GM12878 (cell line): ENCODE data around the gene SFT2D2. TPM values are rescaled to one million over a fixed set of nuclear protein-coding genes. Genes with fewer than 3 reads are reported as not detected.

ENCODE experiments used
- ATAC-seq: fragments of 200-7000 bp; cut with Tn5 transposase; 3 replicates; pipeline ENCODE4 v1.9.1; 2020; ENCODE audit warnings: mild to moderate bottlenecking, moderate library complexity
- BruUV-seq: library from RNA; stranded (reverse); fragments of 400-500 nt; replicated peaks from 2 replicates; lab custom pipeline; 2021; lab: Mats Ljungman, UMichigan
- CTCF ChIA-PET: fragments of 300-600 bp; sonication (Branson Sonifier 250); formaldehyde crosslinking; extraction: SDS; loops from one replicate; lab custom pipeline; 2021; ENCODE audit warnings: inconsistent platforms; lab: Yijun Ruan, JAX
- POLR2A ChIA-PET: fragments of 350-600 bp; formaldehyde crosslinking; extraction: SDS; loops from one replicate; lab custom pipeline; 2021; ENCODE audit warnings: inconsistent platforms; lab: Charles Lee
- RAD21 ChIA-PET: fragments of 300-600 bp; sonication (Branson Sonifier 250); formaldehyde crosslinking; loops from one replicate; lab custom pipeline; 2023; ENCODE audit warnings: antibody characterized with exemption; ENCODE audit not compliant: unreplicated experiment; lab: Charles Lee
- SMC1A ChIA-PET: fragments of 300-600 bp; sonication (Branson Sonifier 250); formaldehyde crosslinking; loops from one replicate; lab custom pipeline; 2023; ENCODE audit not compliant: unreplicated experiment, uncharacterized antibody; lab: Charles Lee
- DNase-seq: peaks from one replicate; pipeline ENCODE4 v3.0.0-alpha.2; 2011; ENCODE audit warnings: low read depth, low spot score
- FAIRE-seq: peaks from 3 replicates; lab custom pipeline; 2011; peaks lifted over from hg19 to GRCh38; lab: Jason Lieb, UNC
- H2AFZ ChIP-seq: 2 replicates; pipeline ENCODE4 v1.6.0; 2011; ENCODE audit warnings: low read depth, low read length, control low read depth; ENCODE audit not compliant: control insufficient read depth
- H3K27ac ChIP-seq: 2 replicates; pipeline ENCODE4 v1.5.1; 2011; ENCODE audit warnings: control low read depth; ENCODE audit not compliant: control insufficient read depth, insufficient read depth
- H3K27me3 ChIP-seq, 2 experiments: replicated peaks in 1 of 2; 2 replicates each; pipeline versions ENCODE4 v1.6.0 to v1.6.1; 2011; ENCODE audit warnings: low read length in 1 of 2; ENCODE audit not compliant: control insufficient read depth in 2 of 2, insufficient read depth in 2 of 2
- H3K36me3 ChIP-seq, 2 experiments: 2 replicates each; pipeline ENCODE4 v1.5.1; 2011; ENCODE audit warnings: low read length in 1 of 2; ENCODE audit not compliant: control insufficient read depth in 2 of 2, insufficient read depth in 2 of 2
- H3K4me1 ChIP-seq: 2 replicates; pipeline ENCODE4 v1.6.1; 2011; ENCODE audit warnings: mild to moderate bottlenecking, low read length, moderate library complexity, mixed read lengths; ENCODE audit not compliant: control insufficient read depth, insufficient read depth
- H3K4me2 ChIP-seq: 2 replicates; pipeline ENCODE4 v1.6.0; 2011; ENCODE audit warnings: control low read depth; ENCODE audit not compliant: control insufficient read depth, insufficient read depth
- H3K4me3 ChIP-seq: fragments of 200-600 bp; sonication (generic); 2 replicates; pipeline ENCODE4 v1.5.1; 2016
- H3K79me2 ChIP-seq: 2 replicates; pipeline ENCODE4 v1.6.0; 2011; ENCODE audit warnings: low read length; ENCODE audit not compliant: control insufficient read depth, insufficient read depth
- H3K9ac ChIP-seq: 2 replicates; pipeline ENCODE4 v1.8.0; 2011; ENCODE audit warnings: low read length, control low read depth, mixed read lengths; ENCODE audit not compliant: control insufficient read depth, insufficient read depth
- H3K9me3 ChIP-seq: replicated peaks from 3 replicates; pipeline ENCODE4 v1.5.1; 2011; ENCODE audit warnings: mild to moderate bottlenecking, low read length; ENCODE audit not compliant: control insufficient read depth, insufficient read depth
- H4K20me1 ChIP-seq: 2 replicates; pipeline ENCODE4 v1.6.0; 2011; ENCODE audit not compliant: control insufficient read depth, insufficient read depth
- BCLAF1 ChIP-seq: fragments of 450-650 bp; IDR thresholded peaks from 2 replicates; pipeline ENCODE4 v1.6.1; 2017; ENCODE audit warnings: antibody characterized with exemption, mild to moderate bottlenecking, moderate library complexity
- MYC ChIP-seq: IDR thresholded peaks from 2 replicates; pipeline ENCODE4 v1.6.1; 2011; ENCODE audit warnings: mild to moderate bottlenecking, low read length, moderate library complexity, inconsistent platforms; ENCODE audit not compliant: insufficient read depth, insufficient replicate concordance, insufficient read length, severe bottlenecking
- NBN ChIP-seq: fragments of 450-650 bp; IDR thresholded peaks from 2 replicates; pipeline ENCODE4 v1.6.1; 2016
- NFYA ChIP-seq: IDR thresholded peaks from 2 replicates; pipeline ENCODE4 v1.6.1; 2011; ENCODE audit warnings: low read depth, mild to moderate bottlenecking, low read length, improper control_type of control experiment, borderline replicate concordance
- ZBTB4 ChIP-seq: fragments of 450-650 bp; formaldehyde crosslinking; IDR thresholded peaks from 2 replicates; pipeline ENCODE4 v1.4.0; 2022; ENCODE audit warnings: mild to moderate bottlenecking, moderate library complexity
- ZBTB40 ChIP-seq: fragments of 450-650 bp; IDR thresholded peaks from 2 replicates; pipeline ENCODE4 v1.6.1; 2016; ENCODE audit warnings: mild to moderate bottlenecking, moderate library complexity, borderline replicate concordance
- ZNF687 ChIP-seq: fragments of 450-650 bp; IDR thresholded peaks from 2 replicates; pipeline ENCODE4 v1.6.1; 2017; ENCODE audit warnings: mild to moderate bottlenecking, moderate library complexity
- WGBS: methylation state at CpG from one replicate; pipeline ENCODE4 v1.1.6; 2016; ENCODE audit warnings: low lambda C conversion rate; ENCODE audit not compliant: insufficient replicate concordance, insufficient coverage; ENCODE audit errors: missing lambda C conversion rate; 5-methylcytosine and 5-hydroxymethylcytosine counted together
- in situ Hi-C: fragments of 300-500 bp; cut with MboI; formaldehyde crosslinking; loops from 9 replicates; pipeline ENCODE4 v1.14.3; 2018; ENCODE audit warnings: mixed read lengths
- intact Hi-C: fragments of 100-400 bp; cut with micrococcal nuclease; formaldehyde crosslinking; loops from one replicate; pipeline ENCODE4 v1.14.2; 2022; ENCODE audit not compliant: unreplicated experiment
- polyA plus RNA-seq, 11 experiments: library from polyadenylated mRNA; depleted of rRNA in 4 of 11; unstranded in 6 of 11; stranded (reverse) in 5 of 11; fragments of >200 nt; fragmentation: Nextera tagmentation in 4 of 11; fragmentation: Illumina TruSeq in 1 of 11; extraction: Ambion mirVana in 4 of 11; extraction: Trizol in 1 of 11; gene quantifications; 1 replicate in 1 of 11; 2 replicates in 10 of 11; pipeline versions ENCODE4 v1.2.1 to v1.2.3, GENCODE V29; 2011 to 2016; ENCODE audit warnings: inconsistent platforms in 2 of 11, missing spikeins in 2 of 11, low read depth in 1 of 11
- total RNA-seq, 4 experiments: library from RNA; depleted of rRNA in 3 of 4; stranded (reverse); fragments of >200 nt in 3 of 4; fragmentation: Illumina TruSeq in 1 of 4; extraction: Trizol in 1 of 4; gene quantifications; 2 replicates each; pipeline versions ENCODE4 v1.2.1 to v1.2.3, GENCODE V29; 2013 to 2021

Gene SFT2D2
- total and polyA plus RNA-seq, 10 of the 15 experiments (the other 5 are each of a cell fraction or from before 2014, with no cell fraction given) = 5.6 to 49.6 (median 24.9) TPM

- ChIA-PET CTCF (interaction anchor here (1.0 to 3.8 kb wide), 7 partner anchors 7 to 513 kb away, joined by 3 to 38 read pairs (median 6); no protein-coding TSS in a partner anchor), POLR2A (interaction anchor here (0.7 to 2.9 kb wide), 2 partner anchors 18 to 49 kb away, joined by 3 to 21 read pairs; partner anchors contain the start of gene TIPRL), SMC1A (interaction anchor here (0.7 to 2.4 kb wide), 10 partner anchors 7 to 181 kb away, joined by 3 to 14 read pairs (median 4); no protein-coding TSS in a partner anchor), RAD21 (interaction anchor here (0.9 to 2.9 kb wide), 5 partner anchors 8 to 115 kb away, joined by 3 to 16 read pairs (median 3); partner anchors contain the start of gene TIPRL)
- peaks cover 13% of the 10 kb centered on the region for H4K20me1 ChIP-seq
- no peaks in the 10 kb centered on the region; the same call in 2 of the 3 replicates for H3K9me3 ChIP-seq
- peaks cover 28% of the 10 kb centered on the region for H3K4me1 ChIP-seq
- peaks cover 64% of the 10 kb centered on the region for H3K79me2 ChIP-seq
- in situ Hi-C loops (no loop called here), intact Hi-C loops (loop anchor here (2.0 to 5.0 kb wide), 2 partner anchors 49 to 145 kb away; partner anchors contain the start of gene TIPRL)
- BruUV-seq = no TSS peak
- WGBS = 8% methylated on average over 7 of the region's 7 CpGs
- H3K4me2 ChIP-seq = peak overlapping the region; percentile 86
- H3K27ac ChIP-seq = peak overlapping the region; percentile 85
- H3K9ac ChIP-seq = peak overlapping the region; percentile 30; the same call in 1 of the 2 replicates
- H2AFZ ChIP-seq = no peak overlapping the region
- no peaks in the 10 kb centered on the region for H3K27me3 ChIP-seq
- H3K36me3 ChIP-seq = peaks cover 9 to 22% of the 10 kb centered on the region in 2 experiments; a peak in 3 of 4 replicates
- peak overlapping the region; percentile 79 for H3K4me3 ChIP-seq
- ATAC-seq = peak; percentile 11; the same call in 2 of the 3 replicates
- no peak for DNase-seq
- peak; percentile 18 for FAIRE-seq
- TF ChIP-seq ZBTB40 = peak; percentile 80; the same call in 1 of the 2 replicates
- no peak for TF ChIP-seq MYC
- TF ChIP-seq NBN = no peak
- TF ChIP-seq BCLAF1 = no peak
- TF ChIP-seq ZBTB4 = no peak
- no peak for TF ChIP-seq NFYA
- no peak for TF ChIP-seq ZNF687
These were observed 1.8 kb downstream of the SFT2D2 start for GRCh38 chr1:168227620-168228019.
